22Rv1 (cell line): ENCODE measurements around the gene FZD10.

Source experiments
- ZFX ChIP-seq: fragments of 450-650 bp; IDR thresholded peaks from 2 replicates; pipeline ENCODE4 v1.6.1; 2017; ENCODE audit warnings: antibody characterized with exemption, borderline replicate concordance
- TF ChIP-seq, protein P1 (sequence below): fragments of 450-650 bp; IDR thresholded peaks from 2 replicates; pipeline ENCODE4 v1.5.1; 2017; ENCODE audit warnings: mild to moderate bottlenecking

DNA sequence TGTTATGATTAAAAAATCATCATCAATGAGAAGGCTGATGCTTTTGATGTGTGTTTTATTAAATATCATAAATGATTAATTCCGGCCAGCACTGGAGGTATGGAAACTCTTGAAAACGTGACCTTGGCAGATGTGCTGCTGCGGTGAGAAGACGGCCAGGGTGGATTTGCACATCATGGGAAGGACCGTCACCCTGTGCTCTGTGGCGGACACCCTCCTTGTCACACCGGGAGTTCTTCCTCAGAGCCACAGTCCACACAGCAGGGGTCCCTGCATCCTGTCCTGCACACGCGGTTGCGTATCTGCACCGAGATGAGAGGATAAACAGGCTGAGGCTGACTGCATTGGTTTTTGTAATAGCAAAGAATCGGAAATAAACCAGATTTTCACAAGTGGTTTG is 33.5 kb downstream of the FZD10 start:
- TF ChIP-seq, protein P1, sequence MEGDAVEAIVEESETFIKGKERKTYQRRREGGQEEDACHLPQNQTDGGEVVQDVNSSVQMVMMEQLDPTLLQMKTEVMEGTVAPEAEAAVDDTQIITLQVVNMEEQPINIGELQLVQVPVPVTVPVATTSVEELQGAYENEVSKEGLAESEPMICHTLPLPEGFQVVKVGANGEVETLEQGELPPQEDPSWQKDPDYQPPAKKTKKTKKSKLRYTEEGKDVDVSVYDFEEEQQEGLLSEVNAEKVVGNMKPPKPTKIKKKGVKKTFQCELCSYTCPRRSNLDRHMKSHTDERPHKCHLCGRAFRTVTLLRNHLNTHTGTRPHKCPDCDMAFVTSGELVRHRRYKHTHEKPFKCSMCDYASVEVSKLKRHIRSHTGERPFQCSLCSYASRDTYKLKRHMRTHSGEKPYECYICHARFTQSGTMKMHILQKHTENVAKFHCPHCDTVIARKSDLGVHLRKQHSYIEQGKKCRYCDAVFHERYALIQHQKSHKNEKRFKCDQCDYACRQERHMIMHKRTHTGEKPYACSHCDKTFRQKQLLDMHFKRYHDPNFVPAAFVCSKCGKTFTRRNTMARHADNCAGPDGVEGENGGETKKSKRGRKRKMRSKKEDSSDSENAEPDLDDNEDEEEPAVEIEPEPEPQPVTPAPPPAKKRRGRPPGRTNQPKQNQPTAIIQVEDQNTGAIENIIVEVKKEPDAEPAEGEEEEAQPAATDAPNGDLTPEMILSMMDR, result no peak
- no peak for TF ChIP-seq ZFX
